ENCODE measurements around the gene CFAP210. TPM values are rescaled to one million over a fixed set of nuclear protein-coding genes. Genes with fewer than 3 reads are reported as not detected.

Gene CFAP210
- total and polyA plus RNA-seq, 10 of the 15 experiments (the other 5 are each of a cell fraction or from before 2014, with no cell fraction given), result not detected

DNA sequence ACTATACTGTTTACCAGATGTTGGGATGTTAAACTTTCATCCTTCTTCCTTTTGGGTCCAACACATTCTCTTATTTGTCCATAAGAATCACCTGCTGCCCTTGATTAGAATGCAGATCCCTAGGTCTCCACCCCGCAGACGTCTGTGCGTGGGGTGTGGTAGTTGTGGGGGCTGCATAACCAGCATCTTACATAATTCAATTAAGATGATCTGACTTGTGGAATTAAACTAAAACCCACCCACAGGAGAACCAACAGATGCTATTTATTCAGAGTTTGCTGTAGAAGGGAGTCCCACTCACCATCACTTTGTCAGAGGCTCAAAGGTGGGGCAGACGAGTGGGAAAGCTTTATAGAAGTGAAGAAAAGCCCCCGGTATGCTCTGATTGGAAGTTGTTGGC is 37.9 kb upstream of the CFAP210 start:
- no peak for TF ChIP-seq LARP7 (IDR thresholded peaks at IDR 0.05)
- TF ChIP-seq, protein P1, sequence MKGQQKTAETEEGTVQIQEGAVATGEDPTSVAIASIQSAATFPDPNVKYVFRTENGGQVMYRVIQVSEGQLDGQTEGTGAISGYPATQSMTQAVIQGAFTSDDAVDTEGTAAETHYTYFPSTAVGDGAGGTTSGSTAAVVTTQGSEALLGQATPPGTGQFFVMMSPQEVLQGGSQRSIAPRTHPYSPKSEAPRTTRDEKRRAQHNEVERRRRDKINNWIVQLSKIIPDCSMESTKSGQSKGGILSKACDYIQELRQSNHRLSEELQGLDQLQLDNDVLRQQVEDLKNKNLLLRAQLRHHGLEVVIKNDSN (IDR thresholded peaks at IDR 0.05; ENCODE audit: borderline replicate concordance, extremely low read length, insufficient read depth, low read depth, low read length), result no peak
- TF ChIP-seq RCOR1 (conservative IDR thresholded peaks at IDR 0.05; ENCODE audit: low read depth, low read length), result no peak
- TF ChIP-seq TBL1XR1 (IDR thresholded peaks at IDR 0.05; ENCODE audit: low read depth, low read length), result no peak
- TF ChIP-seq, protein P2, sequence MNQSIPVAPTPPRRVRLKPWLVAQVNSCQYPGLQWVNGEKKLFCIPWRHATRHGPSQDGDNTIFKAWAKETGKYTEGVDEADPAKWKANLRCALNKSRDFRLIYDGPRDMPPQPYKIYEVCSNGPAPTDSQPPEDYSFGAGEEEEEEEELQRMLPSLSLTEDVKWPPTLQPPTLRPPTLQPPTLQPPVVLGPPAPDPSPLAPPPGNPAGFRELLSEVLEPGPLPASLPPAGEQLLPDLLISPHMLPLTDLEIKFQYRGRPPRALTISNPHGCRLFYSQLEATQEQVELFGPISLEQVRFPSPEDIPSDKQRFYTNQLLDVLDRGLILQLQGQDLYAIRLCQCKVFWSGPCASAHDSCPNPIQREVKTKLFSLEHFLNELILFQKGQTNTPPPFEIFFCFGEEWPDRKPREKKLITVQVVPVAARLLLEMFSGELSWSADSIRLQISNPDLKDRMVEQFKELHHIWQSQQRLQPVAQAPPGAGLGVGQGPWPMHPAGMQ (IDR thresholded peaks at IDR 0.05; ENCODE audit: borderline replicate concordance), result no peak
- no peak for TF ChIP-seq EZH2 (IDR thresholded peaks at IDR 0.05; ENCODE audit: borderline replicate concordance, control insufficient read depth, low read depth, low read length)
- no peak for TF ChIP-seq MYB (IDR thresholded peaks at IDR 0.05; ENCODE audit: borderline replicate concordance, low read depth, low read length)
- no peak for TF ChIP-seq NR2C2 (IDR thresholded peaks at IDR 0.05; ENCODE audit: borderline replicate concordance, control insufficient read depth, insufficient read length, low read depth)
- TF ChIP-seq, protein P3, sequence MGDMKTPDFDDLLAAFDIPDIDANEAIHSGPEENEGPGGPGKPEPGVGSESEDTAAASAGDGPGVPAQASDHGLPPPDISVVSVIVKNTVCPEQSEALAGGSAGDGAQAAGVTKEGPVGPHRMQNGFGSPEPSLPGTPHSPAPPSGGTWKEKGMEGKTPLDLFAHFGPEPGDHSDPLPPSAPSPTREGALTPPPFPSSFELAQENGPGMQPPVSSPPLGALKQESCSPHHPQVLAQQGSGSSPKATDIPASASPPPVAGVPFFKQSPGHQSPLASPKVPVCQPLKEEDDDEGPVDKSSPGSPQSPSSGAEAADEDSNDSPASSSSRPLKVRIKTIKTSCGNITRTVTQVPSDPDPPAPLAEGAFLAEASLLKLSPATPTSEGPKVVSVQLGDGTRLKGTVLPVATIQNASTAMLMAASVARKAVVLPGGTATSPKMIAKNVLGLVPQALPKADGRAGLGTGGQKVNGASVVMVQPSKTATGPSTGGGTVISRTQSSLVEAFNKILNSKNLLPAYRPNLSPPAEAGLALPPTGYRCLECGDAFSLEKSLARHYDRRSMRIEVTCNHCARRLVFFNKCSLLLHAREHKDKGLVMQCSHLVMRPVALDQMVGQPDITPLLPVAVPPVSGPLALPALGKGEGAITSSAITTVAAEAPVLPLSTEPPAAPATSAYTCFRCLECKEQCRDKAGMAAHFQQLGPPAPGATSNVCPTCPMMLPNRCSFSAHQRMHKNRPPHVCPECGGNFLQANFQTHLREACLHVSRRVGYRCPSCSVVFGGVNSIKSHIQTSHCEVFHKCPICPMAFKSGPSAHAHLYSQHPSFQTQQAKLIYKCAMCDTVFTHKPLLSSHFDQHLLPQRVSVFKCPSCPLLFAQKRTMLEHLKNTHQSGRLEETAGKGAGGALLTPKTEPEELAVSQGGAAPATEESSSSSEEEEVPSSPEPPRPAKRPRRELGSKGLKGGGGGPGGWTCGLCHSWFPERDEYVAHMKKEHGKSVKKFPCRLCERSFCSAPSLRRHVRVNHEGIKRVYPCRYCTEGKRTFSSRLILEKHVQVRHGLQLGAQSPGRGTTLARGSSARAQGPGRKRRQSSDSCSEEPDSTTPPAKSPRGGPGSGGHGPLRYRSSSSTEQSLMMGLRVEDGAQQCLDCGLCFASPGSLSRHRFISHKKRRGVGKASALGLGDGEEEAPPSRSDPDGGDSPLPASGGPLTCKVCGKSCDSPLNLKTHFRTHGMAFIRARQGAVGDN (IDR thresholded peaks at IDR 0.05), result no peak
- H3K4me2 ChIP-seq (ENCODE audit: control insufficient read depth, insufficient read depth), result no peak overlapping the region
- no peaks in the 10 kb centered on the region for H4K20me1 ChIP-seq (ENCODE audit: control insufficient read depth, insufficient read depth)
- H3K4me3 ChIP-seq, result no peak overlapping the region
- H3K4me1 ChIP-seq (ENCODE audit: control insufficient read depth, insufficient read depth, low read length), result peaks cover 8% of the 10 kb centered on the region
- H3K36me3 ChIP-seq (ENCODE audit: control insufficient read depth in 2 of 2, insufficient read depth in 2 of 2, low read length in 1 of 2), result no peaks in the 10 kb centered on the region
- SMC1A ChIA-PET (ENCODE audit: uncharacterized antibody, unreplicated experiment), result interaction anchor here (1.4 to 4.1 kb wide), 3 partner anchors 11 to 38 kb away, joined by 3 to 19 read pairs (median 9); partner anchors contain the start of genes CFAP210 and PHOSPHO2
- intact Hi-C loops (cut with micrococcal nuclease; ENCODE audit: unreplicated experiment), result loop anchor here (2.0 kb wide), 1 partner anchor 37 kb away; the partner anchor contains the start of genes CFAP210 and PHOSPHO2
- POLR2A ChIA-PET, result interaction anchor here (1.2 kb wide), 1 partner anchor 159 kb away, joined by 3 read pairs; the partner anchor contains the start of gene FASTKD1
- in situ Hi-C loops (cut with MboI), result no loop called here
- peaks cover 11% of the 10 kb centered on the region for H3K79me2 ChIP-seq (ENCODE audit: control insufficient read depth, insufficient read depth, low read length)
- no TSS peak for BruUV-seq (replicated peaks)
- H3K9ac ChIP-seq (ENCODE audit: control insufficient read depth, insufficient read depth, low read length), result no peak overlapping the region
- 87% methylated on average over 5 of the region's 5 CpGs for WGBS (ENCODE audit: insufficient coverage, insufficient replicate concordance, low lambda C conversion rate, missing lambda C conversion rate)
- H3K27me3 ChIP-seq (replicated peaks in 1 of 2; ENCODE audit: control insufficient read depth in 2 of 2, insufficient read depth in 2 of 2, low read length in 1 of 2), result no peaks in the 10 kb centered on the region
- no peaks in the 10 kb centered on the region for H3K9me3 ChIP-seq (replicated peaks; ENCODE audit: control insufficient read depth, insufficient read depth, low read length)
- H3K27ac ChIP-seq (ENCODE audit: control insufficient read depth, insufficient read depth), result no peak overlapping the region
- FAIRE-seq (no peak), DNase-seq (ENCODE audit: low read depth, low spot score) (no peak), ATAC-seq (no peak)
- no peak overlapping the region for H2AFZ ChIP-seq (ENCODE audit: control insufficient read depth, low read depth, low read length)
- CTCF ChIA-PET, result no interaction called here
- RAD21 ChIA-PET (ENCODE audit: unreplicated experiment), result interaction anchor here (1.2 to 1.3 kb wide), 2 partner anchors 12 to 164 kb away, joined by 3 read pairs; no protein-coding TSS in a partner anchor

All from GM12878 (cell line).